ENCODE data around the gene MRPL28.

GRCh38 chr16:379183-379960 is 9.0 kb upstream of the MRPL28 start:
- TF ChIP-seq, protein P1, sequence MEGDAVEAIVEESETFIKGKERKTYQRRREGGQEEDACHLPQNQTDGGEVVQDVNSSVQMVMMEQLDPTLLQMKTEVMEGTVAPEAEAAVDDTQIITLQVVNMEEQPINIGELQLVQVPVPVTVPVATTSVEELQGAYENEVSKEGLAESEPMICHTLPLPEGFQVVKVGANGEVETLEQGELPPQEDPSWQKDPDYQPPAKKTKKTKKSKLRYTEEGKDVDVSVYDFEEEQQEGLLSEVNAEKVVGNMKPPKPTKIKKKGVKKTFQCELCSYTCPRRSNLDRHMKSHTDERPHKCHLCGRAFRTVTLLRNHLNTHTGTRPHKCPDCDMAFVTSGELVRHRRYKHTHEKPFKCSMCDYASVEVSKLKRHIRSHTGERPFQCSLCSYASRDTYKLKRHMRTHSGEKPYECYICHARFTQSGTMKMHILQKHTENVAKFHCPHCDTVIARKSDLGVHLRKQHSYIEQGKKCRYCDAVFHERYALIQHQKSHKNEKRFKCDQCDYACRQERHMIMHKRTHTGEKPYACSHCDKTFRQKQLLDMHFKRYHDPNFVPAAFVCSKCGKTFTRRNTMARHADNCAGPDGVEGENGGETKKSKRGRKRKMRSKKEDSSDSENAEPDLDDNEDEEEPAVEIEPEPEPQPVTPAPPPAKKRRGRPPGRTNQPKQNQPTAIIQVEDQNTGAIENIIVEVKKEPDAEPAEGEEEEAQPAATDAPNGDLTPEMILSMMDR (IDR thresholded peaks at IDR 0.05), result no peak
- TF ChIP-seq POLR2AphosphoS5 (IDR thresholded peaks at IDR 0.05), result no peak
- no peak for TF ChIP-seq EP300 (IDR thresholded peaks at IDR 0.05)

Measured in gastroesophageal sphincter (tissue), 3 donors.